GM12892 (cell line): ENCODE results near the gene DPP6.
"Not testable (repeated sequence)": the region's sequence is repeated elsewhere in the genome, so short reads cannot be mapped to it uniquely, and the experiment has no call there.

Experiments used
- DNase-seq: peaks from one replicate; pipeline ENCODE4 v3.0.0; 2011; ENCODE audit not compliant: insufficient read length
- FAIRE-seq: peaks from 2 replicates; lab custom pipeline; 2011; peaks lifted over from hg19 to GRCh38; lab: Jason Lieb, UNC
- POLR2A ChIP-seq: IDR thresholded peaks from 2 replicates; pipeline ENCODE4 v1.6.1; 2011; ENCODE audit warnings: low read depth, low read length, control low read depth
- POLR2AphosphoS5 ChIP-seq: IDR thresholded peaks from 2 replicates; pipeline ENCODE4 v1.6.1; 2011; ENCODE audit warnings: low read depth, low read length, control low read depth
- TAF1 ChIP-seq: IDR thresholded peaks from 2 replicates; pipeline ENCODE4 v1.6.1; 2011; ENCODE audit warnings: low read depth, mild to moderate bottlenecking, control low read depth, low read length, borderline replicate concordance

DPP6 gene

DNA sequence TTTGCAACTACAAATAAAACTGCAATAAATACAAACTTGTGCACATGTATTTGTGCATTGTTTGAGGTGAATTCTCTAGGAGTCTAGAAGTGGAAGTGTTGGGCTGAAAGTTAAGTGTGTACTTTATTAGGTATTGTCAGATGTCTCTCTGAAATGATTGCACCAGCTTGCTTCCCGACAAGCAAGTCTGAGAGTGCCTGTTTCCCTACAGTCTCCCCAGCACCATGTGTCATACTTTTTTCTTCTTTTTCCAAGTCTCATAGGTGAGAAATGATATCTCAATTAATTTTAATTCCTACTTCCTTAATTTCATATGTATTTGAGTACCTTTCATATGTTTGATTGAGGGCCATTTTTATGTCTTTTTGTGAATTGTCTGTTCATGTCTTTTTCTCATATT lies 614.6 kb downstream of the DPP6 start:
- no peak for DNase-seq
- no peak for TF ChIP-seq TAF1
- no peak for FAIRE-seq

DNA sequence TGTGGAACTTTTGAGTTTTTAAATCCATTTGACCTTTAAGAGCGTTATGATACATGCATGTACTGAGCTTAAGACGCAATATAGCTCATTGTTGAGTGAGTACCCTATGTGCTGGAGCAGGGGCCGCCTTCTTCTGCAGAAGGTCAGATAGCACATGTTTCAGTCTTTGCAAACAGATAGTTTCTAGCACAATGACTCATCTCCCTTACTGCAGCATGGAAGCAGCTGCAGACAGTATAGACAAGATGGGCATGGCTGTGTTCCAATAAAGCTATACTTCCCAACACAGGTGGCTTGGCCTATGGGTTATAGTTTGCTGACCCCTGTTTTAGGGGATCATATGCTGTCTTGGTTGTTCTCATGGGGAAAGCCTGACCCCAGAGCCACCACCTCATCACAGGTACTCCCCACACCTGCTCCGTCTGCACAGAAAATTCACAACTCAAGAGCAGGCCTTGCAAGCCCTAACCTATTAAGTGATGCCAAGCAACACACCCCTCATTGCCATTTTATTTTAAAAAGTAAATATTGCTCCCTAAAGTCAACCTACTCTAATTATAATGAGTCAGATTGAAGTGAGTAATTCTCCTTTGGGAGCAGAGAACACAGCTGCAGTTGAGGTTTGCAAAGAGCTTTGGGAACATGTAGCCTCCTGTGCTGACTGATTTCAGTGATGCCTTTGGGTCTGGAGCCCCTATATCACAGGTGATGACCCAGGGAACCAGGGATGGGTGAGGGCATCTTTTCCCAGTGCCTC lies 620.6 kb downstream of the DPP6 start:
- FAIRE-seq (no peak), DNase-seq (no peak)
- TF ChIP-seq POLR2A, result no peak
- TF ChIP-seq TAF1, result no peak
- no peak for TF ChIP-seq POLR2AphosphoS5

DNA sequence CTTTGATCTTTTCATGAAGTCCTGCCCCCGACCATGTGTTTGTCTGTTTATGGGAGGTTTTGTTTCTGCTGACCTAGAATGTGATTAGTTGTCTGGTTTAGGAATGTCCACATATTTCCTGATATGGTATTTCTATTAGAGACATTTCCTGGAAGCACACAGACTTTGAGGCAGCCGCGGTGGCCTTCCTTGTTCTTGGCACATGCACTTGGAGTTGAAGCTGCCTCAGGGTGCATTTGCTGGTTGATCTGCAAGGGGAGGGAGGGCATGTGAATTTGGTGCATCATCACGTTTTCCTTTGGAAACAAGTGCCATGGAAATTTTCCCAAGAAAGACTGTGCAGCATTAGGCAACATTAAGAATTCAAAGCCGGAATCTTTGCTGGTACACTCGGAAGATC lies 622.0 kb downstream of the DPP6 start:
- FAIRE-seq (no peak), DNase-seq (no peak)
- TF ChIP-seq TAF1, result no peak
- no peak for TF ChIP-seq POLR2AphosphoS5
- no peak for TF ChIP-seq POLR2A

DNA sequence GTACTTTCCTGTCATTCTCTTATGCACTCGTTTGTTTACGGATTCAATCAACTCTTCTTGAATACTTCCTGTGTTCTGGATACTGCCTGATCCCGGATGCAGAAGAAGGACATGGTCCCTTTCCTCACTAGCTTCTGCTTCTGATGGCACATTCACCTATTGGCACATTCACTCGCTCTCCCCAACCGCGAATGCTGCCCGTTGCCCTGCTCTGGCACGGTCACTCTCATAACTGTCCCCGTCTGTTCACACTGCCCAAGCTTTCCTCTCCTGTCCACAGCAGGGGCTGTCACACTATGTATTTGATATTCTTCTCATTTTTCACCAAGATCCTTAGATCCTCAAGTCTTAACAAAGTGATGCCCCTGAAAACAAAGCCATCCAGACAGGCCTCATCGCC lies 623.4 kb downstream of the DPP6 start:
- FAIRE-seq (no peak), DNase-seq (no peak)
- TF ChIP-seq POLR2A (no peak), TAF1 (no peak), POLR2AphosphoS5 (no peak)

DNA sequence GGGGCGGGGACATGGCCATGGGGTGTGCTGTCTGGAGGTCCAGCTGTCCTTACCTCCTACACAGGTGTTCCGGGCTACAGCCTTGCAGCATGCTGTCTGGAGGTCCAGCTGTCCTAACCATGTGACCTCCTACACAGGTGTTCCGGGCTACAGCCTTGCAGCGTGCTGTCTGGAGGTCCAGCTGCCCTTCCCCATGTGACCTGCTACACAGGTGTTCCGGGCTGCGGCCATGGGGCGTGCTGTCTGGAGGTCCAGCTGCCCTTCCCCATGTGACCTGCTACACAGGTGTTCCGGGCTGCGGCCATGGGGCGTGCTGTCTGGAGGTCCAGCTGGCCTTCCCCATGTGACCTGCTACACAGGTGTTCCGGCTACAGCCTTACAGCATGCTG lies 623.8 kb downstream of the DPP6 start:
- DNase-seq, FAIRE-seq: not testable (repeated sequence)

DNA sequence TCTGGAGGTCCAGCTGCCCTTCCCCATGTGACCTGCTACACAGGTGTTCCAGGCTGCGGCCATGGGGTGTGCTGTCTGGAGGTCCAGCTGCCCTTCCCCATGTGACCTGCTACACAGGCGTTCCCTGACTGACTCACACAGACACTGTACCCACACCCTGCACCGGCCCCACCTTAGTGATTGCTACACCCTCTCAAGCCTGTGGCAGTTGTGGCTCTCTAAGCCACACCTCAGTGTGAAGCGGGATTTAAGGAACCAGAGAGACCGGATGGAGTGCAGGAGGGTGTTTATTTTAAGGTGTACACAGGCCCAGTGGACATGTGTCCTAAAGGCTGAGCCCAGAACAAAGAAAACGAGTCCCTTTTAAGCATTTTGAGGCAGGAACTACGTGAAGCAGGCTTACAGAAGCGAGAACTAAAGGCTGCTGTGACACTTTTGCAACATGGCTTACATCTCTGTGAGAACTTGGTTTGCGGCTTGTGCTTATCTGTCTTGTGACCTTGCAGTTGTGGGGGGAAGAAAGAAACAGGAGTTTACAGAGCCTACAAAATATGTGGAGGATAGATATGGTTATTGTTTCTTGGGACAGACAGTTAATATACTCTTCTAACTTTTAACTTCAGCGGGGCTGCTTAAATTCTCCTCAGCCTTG lies 624.4 kb downstream of the DPP6 start:
- FAIRE-seq, result no peak

DNA sequence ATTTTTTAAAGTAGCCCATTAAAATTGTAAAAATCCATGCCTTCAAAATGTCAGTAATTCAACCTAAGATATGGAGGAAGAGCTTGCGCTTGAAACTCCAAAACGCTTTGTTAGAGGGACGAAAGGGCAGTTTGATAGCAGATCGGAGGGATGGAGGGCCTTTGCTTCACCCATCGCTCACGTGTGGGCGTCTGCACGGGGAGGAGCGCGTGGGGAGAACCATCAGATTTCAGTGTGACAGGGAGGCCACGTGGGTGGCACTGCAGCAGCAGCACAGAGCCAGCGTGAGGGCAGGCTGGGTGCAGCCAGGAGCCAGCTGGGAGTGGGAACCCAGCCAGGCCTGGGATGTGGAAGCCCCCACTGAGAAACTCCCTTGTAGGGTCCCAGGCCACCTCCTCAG lies 625.3 kb downstream of the DPP6 start:
- TF ChIP-seq POLR2AphosphoS5 (no peak), TAF1 (no peak), POLR2A (no peak)
- no peak for DNase-seq
- FAIRE-seq, result no peak

More for the DNA sequence above, 624.4 kb downstream of the DPP6 start:
- TF ChIP-seq POLR2AphosphoS5, result no peak
- TF ChIP-seq TAF1, result no peak
- TF ChIP-seq POLR2A, result no peak
- DNase-seq, result no peak

DNA sequence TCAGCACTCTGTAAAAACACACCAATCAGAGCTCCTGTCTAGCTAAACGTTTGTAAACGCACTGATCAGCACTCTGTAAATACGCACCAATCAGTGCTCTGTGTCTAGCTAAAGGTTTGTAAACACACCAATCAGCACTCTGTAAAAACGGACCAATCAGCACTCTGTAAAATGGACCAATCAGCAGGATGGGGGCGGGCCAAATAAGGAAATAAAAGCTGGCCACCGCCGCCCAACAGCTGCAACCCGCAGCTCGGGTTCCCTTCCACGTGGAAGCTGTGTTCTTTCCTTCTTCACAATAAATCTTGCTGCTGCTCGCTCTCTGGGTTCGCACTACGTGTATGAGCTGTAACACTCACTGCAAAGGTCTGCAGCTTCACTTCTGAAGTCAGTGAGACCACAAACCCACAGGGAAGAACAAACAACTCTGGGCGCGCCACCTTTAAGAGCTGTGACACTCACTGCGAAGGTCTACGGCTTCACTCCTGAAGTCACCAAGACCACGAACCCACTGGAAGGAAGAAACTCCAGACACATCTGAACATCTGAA lies 625.9 kb downstream of the DPP6 start:
- DNase-seq, FAIRE-seq: not testable (repeated sequence)

DNA sequence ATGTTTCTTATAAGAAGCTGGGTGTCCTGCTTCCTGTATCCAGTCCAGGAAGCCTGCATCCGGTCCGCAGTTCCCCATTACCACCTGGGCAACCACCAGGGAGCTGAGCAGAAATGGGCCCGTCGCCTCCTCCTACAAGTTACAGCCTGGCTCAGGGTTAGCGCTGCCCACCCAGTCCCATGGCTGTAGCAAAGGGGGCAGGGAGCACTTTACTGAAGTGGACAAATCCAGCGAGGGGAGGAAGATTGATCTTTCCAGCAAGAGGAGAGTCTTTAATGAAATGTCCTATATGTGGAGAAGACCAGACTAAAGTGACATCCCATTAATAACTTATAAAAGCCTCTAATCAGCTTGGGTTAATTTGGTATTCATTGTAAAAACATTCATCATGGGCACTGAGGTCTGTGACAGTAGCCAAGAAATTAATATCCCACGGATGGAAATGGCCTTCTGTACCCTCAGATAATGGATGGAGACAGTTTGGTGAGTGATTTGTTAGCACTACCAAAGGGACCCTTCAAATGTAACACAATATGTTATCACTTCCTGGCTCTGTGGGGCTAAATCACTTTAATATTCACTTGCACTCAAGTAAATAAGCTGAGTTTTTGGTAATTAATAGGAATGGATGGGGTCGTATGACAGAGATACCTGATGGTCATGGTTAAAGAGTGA lies 627.3 kb downstream of the DPP6 start:
- DNase-seq (no peak), FAIRE-seq (no peak)
- TF ChIP-seq POLR2A (no peak), POLR2AphosphoS5 (no peak), TAF1 (no peak)

DNA sequence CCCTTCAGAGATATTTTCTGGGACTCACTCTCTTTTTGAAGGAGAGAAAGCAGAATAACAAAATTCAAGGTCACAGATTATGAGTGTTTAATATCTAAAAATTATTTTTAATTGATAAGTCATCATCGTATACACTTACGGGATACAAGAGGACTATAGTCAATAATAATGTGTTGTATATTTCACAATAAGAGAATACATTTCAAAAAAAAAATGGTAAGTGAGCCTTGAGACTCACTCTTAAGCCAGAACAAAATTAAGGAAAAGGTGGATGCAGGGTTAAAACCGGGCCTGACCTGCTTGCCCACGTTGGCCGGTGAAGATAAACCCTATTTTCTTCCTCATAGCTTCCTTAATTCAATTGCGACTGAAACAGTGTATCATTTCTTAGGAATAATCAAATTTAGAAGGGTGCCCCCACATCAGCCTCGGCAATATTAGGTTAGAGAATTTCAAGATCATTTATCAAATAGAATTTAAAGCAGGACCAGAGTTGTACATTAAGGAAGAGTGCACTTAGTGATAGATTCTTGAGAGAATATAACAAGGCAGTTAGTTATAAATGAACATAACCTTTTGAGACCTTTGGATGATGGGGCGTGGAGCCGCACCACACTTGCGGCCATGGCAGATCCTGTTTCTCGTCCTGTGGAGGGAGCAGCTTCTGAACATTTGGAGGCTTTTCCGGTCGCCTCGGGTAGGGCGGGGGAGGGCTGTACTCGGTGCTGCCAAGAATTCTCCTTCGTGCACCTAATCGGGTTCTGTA lies 628.9 kb downstream of the DPP6 start:
- no peak for FAIRE-seq
- DNase-seq, result no peak
- TF ChIP-seq POLR2A, result no peak
- no peak for TF ChIP-seq POLR2AphosphoS5
- TF ChIP-seq TAF1, result no peak

DNA sequence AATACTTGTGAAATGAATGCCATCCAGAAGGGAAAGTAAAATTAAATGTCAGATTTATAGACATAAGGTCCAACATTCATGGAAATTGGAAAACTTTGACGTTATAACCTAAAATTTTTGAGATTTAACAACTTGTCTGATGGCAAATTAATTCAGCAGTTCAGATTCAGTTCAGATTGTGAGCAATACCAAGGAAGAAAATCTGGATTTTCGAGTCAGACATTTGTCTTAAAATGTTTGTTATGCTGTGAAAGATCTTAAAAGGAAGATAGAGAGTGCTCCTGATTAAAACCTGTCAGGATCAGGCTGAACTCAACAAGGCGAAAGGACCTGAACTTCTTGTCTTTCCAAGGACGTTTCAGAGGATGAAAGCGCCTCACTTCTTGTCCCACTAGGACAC lies 629.8 kb downstream of the DPP6 start:
- DNase-seq, result no peak
- TF ChIP-seq POLR2A (no peak), POLR2AphosphoS5 (no peak), TAF1 (no peak)
- no peak for FAIRE-seq

DNA sequence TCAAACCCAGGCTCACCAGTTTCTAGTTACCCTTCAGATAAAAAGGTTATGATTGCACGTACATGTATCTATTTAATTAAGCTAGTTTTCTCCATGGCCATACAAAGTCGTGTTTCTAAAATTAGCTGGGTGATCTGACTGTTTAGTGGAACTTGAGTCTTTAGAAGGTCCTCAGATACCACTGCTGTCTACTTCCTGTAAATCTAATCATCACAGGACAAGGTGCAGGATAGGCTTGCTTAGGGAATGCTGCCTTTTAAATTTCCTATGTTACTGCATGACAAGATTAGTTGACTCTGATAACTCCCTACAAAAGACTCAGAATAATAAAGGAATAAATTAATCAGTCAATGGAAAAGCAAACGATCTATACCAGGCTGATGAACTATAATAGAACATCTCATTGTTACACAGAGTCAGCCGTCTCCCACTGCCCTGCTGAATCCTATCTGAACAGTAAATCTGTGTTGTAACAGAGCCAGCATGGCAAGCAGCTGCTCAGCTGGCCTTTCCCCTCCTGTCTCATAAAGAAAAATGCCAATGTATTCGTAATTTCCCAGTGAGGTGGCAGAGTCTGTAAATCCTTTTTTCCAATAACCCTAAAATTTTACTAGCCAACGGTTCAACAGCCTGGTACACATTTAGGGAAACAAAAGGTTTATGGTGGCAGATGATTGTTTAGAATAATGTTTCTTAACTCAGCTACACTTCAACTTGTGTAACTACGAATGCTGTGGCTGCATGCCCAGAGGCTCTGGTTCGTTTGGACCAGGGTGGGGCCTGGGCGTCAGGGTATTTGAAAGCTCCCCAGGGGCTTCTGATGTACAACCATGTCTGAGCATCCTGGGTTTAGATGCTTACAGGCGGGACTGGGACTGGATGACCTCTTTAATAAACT lies 632.7 kb downstream of the DPP6 start:
- DNase-seq (no peak), FAIRE-seq (no peak)
- TF ChIP-seq TAF1, result no peak
- no peak for TF ChIP-seq POLR2A
